ENCODE results near the gene CNTNAP1.
"Not testable (repeated sequence)": the region's sequence is repeated elsewhere in the genome, so short reads cannot be mapped to it uniquely, and the experiment has no call there.

Gene CNTNAP1

GRCh38 chr17:42681976-42682721 lies at the start of gene CNTNAP1:
TSS of gene CNTNAP1 (plus strand) at chr17:42682531. CDS start at chr17:42682830, 299 bp downstream.
- DNase-seq, result peak; percentile 51

- no peak for DNase-seq
Observed at GRCh38 chr17:42632949-42633444, 49.3 kb upstream of the CNTNAP1 start.

GRCh38 chr17:42639525-42640113 lies 42.7 kb upstream of the CNTNAP1 start:
- DNase-seq, result no peak

- no peak for DNase-seq
Observed at GRCh38 chr17:42640121-42640520, 42.2 kb upstream of the CNTNAP1 start.

- no peak for DNase-seq
Observed at GRCh38 chr17:42642336-42642735, 40.0 kb upstream of the CNTNAP1 start.

GRCh38 chr17:42647778-42648177 lies 34.6 kb upstream of the CNTNAP1 start:
- no peak for DNase-seq

GRCh38 chr17:42651392-42651791 lies 30.9 kb upstream of the CNTNAP1 start:
- no peak for DNase-seq

GRCh38 chr17:42653179-42654124 lies 28.9 kb upstream of the CNTNAP1 start:
- no peak for DNase-seq

- no peak for DNase-seq
Observed at GRCh38 chr17:42655528-42655927, 26.8 kb upstream of the CNTNAP1 start.

- DNase-seq, result no peak
Observed at GRCh38 chr17:42657824-42658588, 24.3 kb upstream of the CNTNAP1 start.

- DNase-seq, result peak; percentile 89
Observed at GRCh38 chr17:42659079-42659931, 23.0 kb upstream of the CNTNAP1 start, which contains the start of gene TUBG2. TSS of gene TUBG2 (plus strand) at chr17:42659284. CDS start at chr17:42659504, 220 bp downstream.

- DNase-seq, result not testable (repeated sequence)
Observed at GRCh38 chr17:42659932-42660274, 22.4 kb upstream of the CNTNAP1 start.

GRCh38 chr17:42660692-42661345 lies 21.5 kb upstream of the CNTNAP1 start:
- DNase-seq, result no peak

- no peak for DNase-seq
Observed at GRCh38 chr17:42665581-42666001, 16.7 kb upstream of the CNTNAP1 start.

- DNase-seq, result not testable (repeated sequence)
Observed at GRCh38 chr17:42666126-42666525, 16.2 kb upstream of the CNTNAP1 start.

- DNase-seq, result no peak
Observed at GRCh38 chr17:42667088-42667951, 15.0 kb upstream of the CNTNAP1 start.

- DNase-seq, result no peak
Observed at GRCh38 chr17:42669705-42669976, 12.7 kb upstream of the CNTNAP1 start.

GRCh38 chr17:42669977-42670788 lies 12.1 kb upstream of the CNTNAP1 start:
- DNase-seq, result peak; percentile 57

Data from stimulated activated CD4-positive, alpha-beta T cell treated with anti-CD3 and anti-CD28 coated beads, Interleukin-15, amount 100 ng/mL, for 24 hours (primary cell).